PC-3 (cell line): ENCODE results near the gene DLGAP4. TPM values are rescaled to one million over a fixed set of nuclear protein-coding genes. Genes with fewer than 3 reads are reported as not detected.

Experiments used
- ATAC-seq: fragments of 200-7000 bp; cut with Tn5 transposase; 2 replicates; pipeline ENCODE4 v1.9.1; 2020; ENCODE audit warnings: mild to moderate bottlenecking, moderate library complexity
- BruUV-seq: library from RNA; stranded (reverse); fragments of 400-500 nt; replicated peaks from 2 replicates; lab custom pipeline; 2021; lab: Mats Ljungman, UMichigan
- CTCF ChIA-PET: fragments of 300-600 bp; sonication (Branson Sonifier 250); formaldehyde crosslinking; loops from one replicate; lab custom pipeline; 2022; ENCODE audit warnings: antibody characterized with exemption; lab: Charles Lee
- POLR2A ChIA-PET: fragments of 300-600 bp; sonication (Branson Sonifier 250); formaldehyde crosslinking; loops from one replicate; lab custom pipeline; 2022; ENCODE audit warnings: antibody characterized with exemption; ENCODE audit not compliant: unreplicated experiment; lab: Charles Lee
- DNase-seq: peaks from one replicate; pipeline ENCODE4 v3.0.0-alpha.2; 2015
- H2AFZ ChIP-seq: fragments of 300-600 bp; sonication (generic); 2 replicates; pipeline ENCODE4 v1.6.0; 2016; ENCODE audit warnings: antibody characterized with exemption, low read length
- H3F3A ChIP-seq: fragments of 300-600 bp; sonication (generic); one replicate; pipeline ENCODE4 v1.6.0; 2017; ENCODE audit warnings: antibody characterized with exemption, low read length, control low read depth, mild to moderate bottlenecking; ENCODE audit not compliant: unreplicated experiment
- H3K27ac ChIP-seq: fragments of 300-600 bp; sonication (generic); 2 replicates; pipeline ENCODE4 v1.5.1; 2016; ENCODE audit warnings: mild to moderate bottlenecking, low read length
- H3K27me3 ChIP-seq: fragments of 300-600 bp; sonication (generic); 2 replicates; pipeline ENCODE4 v1.6.1; 2016; ENCODE audit warnings: low read length, mixed read lengths
- H3K36me3 ChIP-seq: fragments of 300-600 bp; sonication (generic); 2 replicates; pipeline ENCODE4 v1.6.1; 2016; ENCODE audit warnings: low read depth, mixed run types, low read length, mixed read lengths
- H3K4me1 ChIP-seq: fragments of 300-600 bp; sonication (generic); 2 replicates; pipeline ENCODE4 v1.5.1; 2016; ENCODE audit warnings: low read length; ENCODE audit not compliant: insufficient read depth
- H3K4me2 ChIP-seq: fragments of 300-600 bp; sonication (generic); 2 replicates; pipeline ENCODE4 v1.6.0; 2016; ENCODE audit warnings: low read length
- H3K4me3 ChIP-seq: fragments of 300-600 bp; sonication (generic); 2 replicates; pipeline ENCODE4 v1.5.1; 2016; ENCODE audit warnings: mild to moderate bottlenecking, low read length, mixed read lengths
- H3K79me2 ChIP-seq: fragments of 300-600 bp; sonication (generic); 2 replicates; pipeline ENCODE4 v1.6.1; 2017; ENCODE audit warnings: low read length, mixed read lengths
- H3K9ac ChIP-seq: fragments of 300-600 bp; sonication (generic); 2 replicates; pipeline ENCODE4 v1.6.0; 2016; ENCODE audit warnings: mild to moderate bottlenecking, low read length
- H3K9me2 ChIP-seq: fragments of 300-600 bp; sonication (generic); replicated peaks from 2 replicates; pipeline ENCODE4 v1.6.1; 2016; ENCODE audit warnings: mixed run types, low read length, mixed read lengths
- H3K9me3 ChIP-seq: fragments of 300-600 bp; sonication (generic); 2 replicates; pipeline ENCODE4 v1.6.1; 2016; ENCODE audit warnings: low read length, mixed read lengths
- H4K20me1 ChIP-seq: fragments of 300-600 bp; sonication (generic); 2 replicates; pipeline ENCODE4 v1.6.1; 2016; ENCODE audit warnings: low read length, mixed read lengths
- CTCF ChIP-seq: fragments of 300-600 bp; sonication (generic); conservative IDR thresholded peaks from 2 replicates; pipeline ENCODE4 v1.5.1; 2017; ENCODE audit warnings: antibody characterized with exemption, low read depth, mild to moderate bottlenecking, low read length
- EZH2 ChIP-seq: fragments of 300-600 bp; sonication (generic); IDR thresholded peaks from one replicate; pipeline ENCODE4 v1.6.1; 2017; ENCODE audit warnings: antibody characterized with exemption, mild to moderate bottlenecking, low read length; ENCODE audit not compliant: unreplicated experiment
- EZH2phosphoT487 ChIP-seq: fragments of 300-600 bp; sonication (generic); IDR thresholded peaks from 2 replicates; pipeline ENCODE4 v1.6.1; 2018; ENCODE audit warnings: mild to moderate bottlenecking, antibody characterized with exemption, low read length, borderline replicate concordance
- intact Hi-C: fragments of 100-400 bp; cut with micrococcal nuclease; formaldehyde crosslinking; loops from 2 replicates; pipeline ENCODE4 v1.9.0; 2023
- total RNA-seq: library from RNA; depleted of rRNA; stranded (reverse); fragments of >200 nt; gene quantifications from 2 replicates; pipeline ENCODE4 v1.2.3, GENCODE V29; 2014

The DLGAP4 gene
- total RNA-seq, 1 experiment from 2014 or later: 21.0 TPM

- DNase-seq: peak; percentile 72
- H4K20me1 ChIP-seq: no peaks in the 10 kb centered on the region
- H3K27me3 ChIP-seq: no peaks in the 10 kb centered on the region
- H3K9me3 ChIP-seq: no peaks in the 10 kb centered on the region
- ATAC-seq: peak; percentile 75
- H3K36me3 ChIP-seq: no peaks in the 10 kb centered on the region
- H3K4me1 ChIP-seq: no peaks in the 10 kb centered on the region
- BruUV-seq: no TSS peak
- H3K27ac ChIP-seq: no peak overlapping the region
- no peak for TF ChIP-seq EZH2
- no peak for TF ChIP-seq CTCF
- no peak for TF ChIP-seq EZH2phosphoT487
- no peak overlapping the region for H3K9ac ChIP-seq
- H3K4me2 ChIP-seq: no peak overlapping the region
- no peak overlapping the region for H2AFZ ChIP-seq
- intact Hi-C loops: no loop called here
- POLR2A ChIA-PET: no interaction called here
- H3K79me2 ChIP-seq: no peaks in the 10 kb centered on the region
- H3K4me3 ChIP-seq: no peak overlapping the region
- no peaks in the 10 kb centered on the region for H3K9me2 ChIP-seq
- CTCF ChIA-PET: interaction anchor here (0.7 kb wide), 1 partner anchor 128 kb away, joined by 3 read pairs; no protein-coding TSS in a partner anchor
- H3F3A ChIP-seq: no peaks in the 10 kb centered on the region
Measured at GRCh38 chr20:36344517-36345132, 38.5 kb downstream of the DLGAP4 start.

- Histone ChIP-seq H3K9me3 (no peaks in the 10 kb centered on the region), H3K27me3 (no peaks in the 10 kb centered on the region), H3K9ac (no peak overlapping the region), H3K9me2 (no peaks in the 10 kb centered on the region), H3K27ac (no peak overlapping the region), H3K4me1 (peaks cover 6% of the 10 kb centered on the region; the same call in 1 of the 2 replicates), H3K79me2 (no peaks in the 10 kb centered on the region), H3K4me2 (no peak overlapping the region), H4K20me1 (no peaks in the 10 kb centered on the region), H3K4me3 (no peak overlapping the region), H3K36me3 (no peaks in the 10 kb centered on the region), H2AFZ (no peak overlapping the region), H3F3A (no peaks in the 10 kb centered on the region)
- intact Hi-C loops: no loop called here
- DNase-seq (no peak), ATAC-seq (no peak)
- no peak for TF ChIP-seq EZH2
- POLR2A ChIA-PET: no interaction called here
- CTCF ChIA-PET: no interaction called here
- no TSS peak for BruUV-seq
Measured at GRCh38 chr20:36346256-36346655, 40.1 kb downstream of the DLGAP4 start.

- Histone ChIP-seq H3K9me3 (no peaks in the 10 kb centered on the region), H3K36me3 (no peaks in the 10 kb centered on the region), H4K20me1 (no peaks in the 10 kb centered on the region), H3K4me3 (no peak overlapping the region), H2AFZ (no peak overlapping the region), H3F3A (no peaks in the 10 kb centered on the region), H3K27me3 (no peaks in the 10 kb centered on the region), H3K4me1 (peaks cover 10% of the 10 kb centered on the region; the same call in 1 of the 2 replicates), H3K27ac (no peak overlapping the region), H3K9ac (no peak overlapping the region), H3K4me2 (0 out of 2 replicates have a peak overlapping the region, but pooled peaks have one; percentile 2), H3K9me2 (no peaks in the 10 kb centered on the region), H3K79me2 (no peaks in the 10 kb centered on the region)
- intact Hi-C loops: no loop called here
- TF ChIP-seq EZH2: no peak
- TF ChIP-seq EZH2phosphoT487: no peak
- TF ChIP-seq CTCF: no peak
- ChIA-PET POLR2A (no interaction called here), CTCF (no interaction called here)
- BruUV-seq: no TSS peak
- DNase-seq (peak; percentile 86), ATAC-seq (peak; percentile 58)
Measured at GRCh38 chr20:36349384-36350170, 43.4 kb downstream of the DLGAP4 start.
